Sigmoid colon (tissue), 7 donors: ENCODE measurements around the gene KCNK2. TPM values are rescaled to one million over a fixed set of nuclear protein-coding genes. Genes with fewer than 3 reads are reported as not detected.

Experiments used
- DNase-seq: peaks from one replicate; pipeline ENCODE4 v3.0.0-alpha.2; 2019
- H3K27ac ChIP-seq, 4 donors: fragments of 200-600 bp; sonication (generic); one replicate each; pipeline ENCODE4 v1.5.1; 2016 to 2019; ENCODE audit warnings: mild to moderate bottlenecking in 1 of 4
- H3K27me3 ChIP-seq, 3 donors: fragments of 200-600 bp; sonication (generic); one replicate each; pipeline ENCODE4 v1.5.1; 2019; ENCODE audit warnings: mild to moderate bottlenecking in 1 of 3
- H3K36me3 ChIP-seq, 4 donors: fragments of 200-600 bp; sonication (generic); one replicate each; pipeline ENCODE4 v1.5.1; 2016 to 2019
- H3K4me1 ChIP-seq, 4 donors: fragments of 200-600 bp; sonication (generic); one replicate each; pipeline ENCODE4 v1.5.1; 2017 to 2019
- H3K4me3 ChIP-seq, 4 donors: fragments of 200-600 bp; sonication (generic); one replicate each; pipeline ENCODE4 v1.5.1; 2017 to 2019; ENCODE audit warnings: mild to moderate bottlenecking in 2 of 4, moderate library complexity in 1 of 4
- H3K9me3 ChIP-seq, 4 donors: fragments of 200-600 bp in 3 of 4; sonication (generic) in 3 of 4; one replicate each; pipeline versions ENCODE4 v1.5.1 to v1.6.1; 2013 to 2019
- EP300 ChIP-seq, 4 donors: sonication (generic); formaldehyde crosslinking; IDR thresholded peaks; one replicate each; pipeline ENCODE4 v1.6.1; 2017; ENCODE audit warnings: antibody characterized with exemption in 4 of 4
- POLR2A ChIP-seq, 2 donors: fragments of 450-650 bp; IDR thresholded peaks; one replicate each; pipeline ENCODE4 v1.6.1; 2016; ENCODE audit warnings: antibody characterized with exemption in 2 of 2, mild to moderate bottlenecking in 2 of 2, moderate library complexity in 2 of 2
- POLR2AphosphoS5 ChIP-seq, 4 donors: sonication (generic); formaldehyde crosslinking; IDR thresholded peaks; one replicate each; pipeline ENCODE4 v1.6.1; 2017; ENCODE audit warnings: antibody characterized with exemption in 4 of 4
- WGBS, 2 donors: extraction: QIAGEN DNeasy Blood & Tissue Kit; methylation state at CpG; one replicate each; pipeline ENCODE4 v1.1.7; 2013; 5-methylcytosine and 5-hydroxymethylcytosine counted together
- intact Hi-C: fragments of 100-400 bp; cut with DNase I; formaldehyde crosslinking; loops from one replicate; pipeline ENCODE4 v1.15.1; 2023
- polyA plus RNA-seq, 3 donors: library from polyadenylated mRNA; stranded (reverse); fragments of 200-250 nt; gene quantifications; one replicate each; pipeline ENCODE4 v1.2.3, GENCODE V29; 2013
- total RNA-seq, 4 donors: library from RNA; depleted of rRNA; stranded (reverse); fragments of >200 nt; gene quantifications; one replicate each; pipeline ENCODE4 v1.1.0, GENCODE V29; 2016
- TF ChIP-seq, protein P1 (sequence below), 4 experiments: fragments of 450-650 bp in 3 of 4; fragments of 200-600 bp in 1 of 4; IDR thresholded peaks; one replicate each; pipeline ENCODE4 v1.5.1; 2016 to 2019; ENCODE audit warnings: antibody characterized with exemption in 4 of 4, mild to moderate bottlenecking in 3 of 4, moderate library complexity in 2 of 4
- donor health status: healthy with polysubstance abuse.
- donor health status: Bipolar disorder and iron deficiency.
- donor health status: healthy.

KCNK2 gene
- total and polyA plus RNA-seq, 7 donors = 0.25 to 3.3 (median 0.75) TPM; not detected in 1

DNA sequence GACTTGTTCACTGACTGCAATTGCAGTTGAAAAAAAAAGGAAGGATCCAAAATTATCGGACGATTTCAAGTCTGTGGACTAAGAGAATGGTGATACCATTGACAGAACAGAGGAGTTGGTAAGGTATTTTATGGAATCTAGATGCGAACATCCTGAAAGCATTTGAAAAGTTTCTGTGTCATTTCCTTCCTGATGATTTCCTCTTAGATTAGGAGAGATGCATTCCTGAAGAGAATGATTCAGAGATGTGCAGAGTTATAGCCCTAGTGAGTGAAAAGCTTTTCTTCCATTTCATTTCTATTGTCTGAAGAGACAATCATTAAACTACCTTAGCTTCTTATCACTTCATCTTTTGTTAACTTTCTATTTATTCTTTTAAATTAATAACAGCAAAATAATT lies 200.0 kb downstream of the KCNK2 start:
- no peak for DNase-seq
- H3K27me3 ChIP-seq = no peaks in the 10 kb centered on the region
- TF ChIP-seq, protein P1, sequence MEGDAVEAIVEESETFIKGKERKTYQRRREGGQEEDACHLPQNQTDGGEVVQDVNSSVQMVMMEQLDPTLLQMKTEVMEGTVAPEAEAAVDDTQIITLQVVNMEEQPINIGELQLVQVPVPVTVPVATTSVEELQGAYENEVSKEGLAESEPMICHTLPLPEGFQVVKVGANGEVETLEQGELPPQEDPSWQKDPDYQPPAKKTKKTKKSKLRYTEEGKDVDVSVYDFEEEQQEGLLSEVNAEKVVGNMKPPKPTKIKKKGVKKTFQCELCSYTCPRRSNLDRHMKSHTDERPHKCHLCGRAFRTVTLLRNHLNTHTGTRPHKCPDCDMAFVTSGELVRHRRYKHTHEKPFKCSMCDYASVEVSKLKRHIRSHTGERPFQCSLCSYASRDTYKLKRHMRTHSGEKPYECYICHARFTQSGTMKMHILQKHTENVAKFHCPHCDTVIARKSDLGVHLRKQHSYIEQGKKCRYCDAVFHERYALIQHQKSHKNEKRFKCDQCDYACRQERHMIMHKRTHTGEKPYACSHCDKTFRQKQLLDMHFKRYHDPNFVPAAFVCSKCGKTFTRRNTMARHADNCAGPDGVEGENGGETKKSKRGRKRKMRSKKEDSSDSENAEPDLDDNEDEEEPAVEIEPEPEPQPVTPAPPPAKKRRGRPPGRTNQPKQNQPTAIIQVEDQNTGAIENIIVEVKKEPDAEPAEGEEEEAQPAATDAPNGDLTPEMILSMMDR (IDR thresholded peaks at IDR 0.05) = no peak
- TF ChIP-seq POLR2A (IDR thresholded peaks at IDR 0.05) (no peak), POLR2AphosphoS5 (IDR thresholded peaks at IDR 0.05) (no peak), EP300 (IDR thresholded peaks at IDR 0.05) (no peak)
- no peak overlapping the region for H3K27ac ChIP-seq
- 82 to 90% methylated on average over 3 of the region's 3 CpGs for whole genome bisulfite sequencing, 2 donors
- intact Hi-C loops = no loop called here
- H3K4me3 ChIP-seq = no peak overlapping the region
- no peaks in the 10 kb centered on the region for H3K4me1 ChIP-seq
- H3K36me3 ChIP-seq = no peaks in the 10 kb centered on the region
- no peaks in the 10 kb centered on the region for H3K9me3 ChIP-seq

DNA sequence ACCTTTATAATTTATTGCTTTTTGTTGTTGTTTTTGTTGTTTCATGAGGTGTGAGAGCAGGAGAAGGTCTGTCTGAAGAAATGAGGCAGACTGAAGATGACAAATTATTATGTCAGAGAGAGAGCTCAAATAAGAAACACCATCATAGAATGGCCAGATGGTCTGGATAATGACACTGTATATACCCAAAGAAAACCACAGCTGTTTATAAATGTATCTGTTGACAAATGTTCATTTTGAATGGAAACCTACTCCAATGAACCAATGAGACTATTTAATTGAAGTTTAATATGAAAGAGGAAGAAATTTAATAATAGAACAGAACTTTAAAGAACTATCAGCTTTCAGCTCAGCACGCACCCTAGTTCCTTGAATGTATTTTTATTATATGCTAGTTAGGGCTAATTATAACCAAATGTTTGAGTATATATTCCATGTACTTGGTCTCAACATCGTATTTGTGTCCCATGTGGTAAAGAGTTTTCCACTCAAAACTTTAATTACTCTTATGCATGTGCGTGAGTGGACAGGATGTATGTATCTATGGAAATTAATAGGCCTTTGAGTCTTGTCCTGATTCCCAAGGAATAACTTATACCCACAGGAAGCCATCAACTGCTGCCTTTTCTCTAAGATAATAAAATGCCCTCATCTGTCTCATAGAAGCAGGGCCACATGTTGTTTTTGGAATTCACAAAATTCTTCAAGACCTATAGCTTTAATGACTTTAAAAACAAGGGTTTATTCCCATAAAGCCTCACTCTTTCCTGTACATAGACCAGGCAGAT lies 202.7 kb downstream of the KCNK2 start:
- H3K4me3 ChIP-seq = no peak overlapping the region
- no peak overlapping the region for H3K27ac ChIP-seq
- TF ChIP-seq POLR2AphosphoS5 (IDR thresholded peaks at IDR 0.05) (no peak), POLR2A (IDR thresholded peaks at IDR 0.05) (no peak), EP300 (IDR thresholded peaks at IDR 0.05) (no peak)
- TF ChIP-seq, protein P1 (IDR thresholded peaks at IDR 0.05) = no peak
- WGBS, 2 donors = 62 to 76% methylated on average over 3 of the region's 3 CpGs
- no peaks in the 10 kb centered on the region for H3K4me1 ChIP-seq
- H3K9me3 ChIP-seq = no peaks in the 10 kb centered on the region
- no peak for DNase-seq
- H3K27me3 ChIP-seq = no peaks in the 10 kb centered on the region
- no peaks in the 10 kb centered on the region for H3K36me3 ChIP-seq
- intact Hi-C loops = no loop called here
